GM23338 (cell line): Measurements from ENCODE around the gene METRN. TPM values are rescaled to one million over a fixed set of nuclear protein-coding genes. Genes with fewer than 3 reads are reported as not detected.

Experiments
- ATAC-seq: fragments of 200-7000 bp; cut with Tn5 transposase; 3 replicates; pipeline ENCODE4 v1.9.1; 2020
- DNase-seq: peaks from one replicate; pipeline ENCODE4 v3.0.0-alpha.2; 2015; ENCODE audit warnings: low spot score
- H2AFZ ChIP-seq: fragments of 200-600 bp; sonication (generic); 2 replicates; pipeline ENCODE4 v1.8.0; 2016; ENCODE audit warnings: antibody characterized with exemption, mild to moderate bottlenecking, moderate library complexity
- H3F3A ChIP-seq: fragments of 200-600 bp; sonication (generic); replicated peaks from 2 replicates; pipeline ENCODE4 v1.8.0; 2017; ENCODE audit warnings: antibody characterized with exemption, mixed run types, low read depth
- H3K27ac ChIP-seq: fragments of 200-600 bp; sonication (generic); 2 replicates; pipeline ENCODE4 v1.6.1; 2016; ENCODE audit warnings: low read depth
- H3K27me3 ChIP-seq: fragments of 200-600 bp; sonication (generic); 2 replicates; pipeline ENCODE4 v1.8.0; 2016; ENCODE audit warnings: mild to moderate bottlenecking, mixed run types, moderate library complexity; ENCODE audit not compliant: insufficient read depth
- H3K36me3 ChIP-seq: fragments of 200-600 bp; sonication (generic); 2 replicates; pipeline ENCODE4 v1.8.0; 2016; ENCODE audit warnings: mild to moderate bottlenecking; ENCODE audit not compliant: insufficient read depth
- H3K4me1 ChIP-seq: fragments of 200-600 bp; sonication (generic); 2 replicates; pipeline ENCODE4 v1.8.0; 2016; ENCODE audit warnings: mild to moderate bottlenecking, moderate library complexity; ENCODE audit not compliant: insufficient read depth
- H3K4me2 ChIP-seq: fragments of 200-600 bp; sonication (generic); 2 replicates; pipeline ENCODE4 v1.7.1; 2017; ENCODE audit warnings: mixed run types
- H3K4me3 ChIP-seq: fragments of 200-600 bp; sonication (generic); 2 replicates; pipeline ENCODE4 v1.6.1; 2016; ENCODE audit warnings: mixed run types
- H3K79me2 ChIP-seq: fragments of 200-600 bp; sonication (generic); replicated peaks from 2 replicates; pipeline ENCODE4 v1.8.0; 2017; ENCODE audit warnings: mild to moderate bottlenecking; ENCODE audit not compliant: insufficient read depth
- H3K9me2 ChIP-seq: fragments of 200-600 bp; sonication (generic); 2 replicates; pipeline ENCODE4 v1.8.0; 2017; ENCODE audit not compliant: insufficient read depth
- H4K20me1 ChIP-seq: fragments of 200-600 bp; sonication (generic); replicated peaks from 2 replicates; pipeline ENCODE4 v1.8.0; 2017; ENCODE audit warnings: mild to moderate bottlenecking; ENCODE audit not compliant: insufficient read depth
- H3K27ac Mint-ChIP-seq: 2 replicates; pipeline ENCODE4 v1.8.0; 2020; ENCODE audit warnings: inconsistent platforms, mild to moderate bottlenecking, moderate library complexity, mixed read lengths
- H3K27me3 Mint-ChIP-seq: 3 replicates; pipeline ENCODE4 v1.8.0; 2022; ENCODE audit warnings: low read depth, mild to moderate bottlenecking, moderate library complexity, mixed read lengths, inconsistent platforms; ENCODE audit not compliant: insufficient read depth, poor library complexity
- H3K36me3 Mint-ChIP-seq: 3 replicates; pipeline ENCODE4 v1.8.0; 2021; ENCODE audit warnings: low read depth, mild to moderate bottlenecking, inconsistent platforms, moderate library complexity, mixed read lengths
- H3K4me1 Mint-ChIP-seq: 3 replicates; pipeline ENCODE4 v1.8.0; 2020; ENCODE audit warnings: mild to moderate bottlenecking, inconsistent platforms, mixed read lengths
- H3K4me3 Mint-ChIP-seq: 3 replicates; pipeline ENCODE4 v1.8.0; 2021; ENCODE audit warnings: moderate library complexity, mild to moderate bottlenecking, inconsistent platforms, mixed read lengths
- H3K9me3 Mint-ChIP-seq: 3 replicates; pipeline ENCODE4 v1.8.0; 2020; ENCODE audit warnings: moderate library complexity, mild to moderate bottlenecking, inconsistent platforms, mixed read lengths
- CREB1 ChIP-seq: fragments of 250-450 bp; sonication (Bioruptor Pico); IDR thresholded peaks from 2 replicates; pipeline ENCODE4 v1.5.0; 2020; ENCODE audit warnings: low read depth, mild to moderate bottlenecking, moderate library complexity
- JUNB ChIP-seq: IDR thresholded peaks from one replicate; pipeline ENCODE4 v1.6.1; 2016; ENCODE audit warnings: antibody characterized with exemption; ENCODE audit not compliant: unreplicated experiment
- POLR2AphosphoS5 ChIP-seq: IDR thresholded peaks from 2 replicates; pipeline ENCODE4 v1.6.1; 2016; ENCODE audit warnings: antibody characterized with exemption, low read depth
- polyA plus RNA-seq: library from polyadenylated mRNA; unstranded; fragments of >200 nt; fragmentation: Nextera tagmentation; extraction: Ambion mirVana; gene quantifications from 2 replicates; pipeline ENCODE4 v1.2.1, GENCODE V29; 2016
- total RNA-seq: library from RNA; depleted of rRNA; stranded (reverse); fragments of >200 nt; shearing (Covaris generic); gene quantifications from 2 replicates; pipeline ENCODE4 v1.2.3, GENCODE V29; 2014
- TF ChIP-seq, protein P1 (sequence below): fragments of 250-450 bp; sonication (Bioruptor Pico); IDR thresholded peaks from 2 replicates; pipeline ENCODE4 v1.5.0; 2020; ENCODE audit warnings: mild to moderate bottlenecking, moderate library complexity

METRN gene
- total and polyA plus RNA-seq, 2 experiments from 2014 or later: 18.7 to 33.0 TPM

DNA sequence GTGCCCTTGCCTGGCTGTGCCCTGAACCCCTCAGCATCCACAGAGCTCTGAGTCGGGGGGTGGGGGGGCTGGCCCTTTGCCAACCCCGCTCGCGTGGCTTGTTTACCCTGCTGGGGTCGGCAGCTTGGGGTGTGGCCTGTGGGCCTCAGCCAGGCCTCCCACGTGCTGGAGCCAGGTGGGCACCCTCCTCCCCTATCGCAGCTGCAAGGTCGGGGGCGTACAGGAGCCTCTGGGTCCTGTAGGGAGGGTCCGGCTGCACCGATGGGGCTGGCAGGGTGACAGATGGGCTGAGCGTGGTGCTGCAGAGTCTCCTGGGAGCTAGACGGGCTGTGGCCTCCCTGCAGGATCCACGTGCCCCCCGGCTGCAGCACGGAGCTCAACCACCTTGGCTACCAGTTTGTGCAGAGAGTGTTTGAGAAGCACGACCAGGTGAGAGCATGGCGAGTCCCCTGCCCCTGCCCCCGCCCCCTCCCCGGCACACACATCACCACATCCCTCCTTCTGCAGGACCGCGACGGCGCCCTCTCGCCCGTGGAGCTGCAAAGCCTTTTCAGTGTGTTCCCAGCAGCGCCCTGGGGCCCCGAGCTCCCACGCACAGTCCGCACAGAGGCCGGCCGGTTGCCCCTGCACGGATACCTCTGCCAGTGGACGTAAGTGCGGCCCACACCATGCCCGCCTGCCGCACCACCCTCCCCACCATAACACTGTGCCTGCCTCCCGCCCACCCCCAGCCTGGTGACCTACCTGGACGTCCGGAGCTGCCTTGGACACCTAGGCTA is 43.4 kb upstream of the METRN start:
- Mint-ChIP-seq H3K9me3 (no peaks in the 10 kb centered on the region; the same call in 2 of the 3 replicates), H3K27me3 (peaks cover 6% of the 10 kb centered on the region)
- H2AFZ ChIP-seq: no peak overlapping the region

More for the DNA sequence above, 43.4 kb upstream of the METRN start:
- no peak overlapping the region for H3K4me3 ChIP-seq
- ATAC-seq (no peak), DNase-seq (no peak)
- no peak overlapping the region for H3K4me3 Mint-ChIP-seq
- H3K4me1 ChIP-seq: no peaks in the 10 kb centered on the region; the same call in 1 of the 2 replicates
- H3K27ac ChIP-seq: no peak overlapping the region
- H3K27ac Mint-ChIP-seq: no peak overlapping the region
- peaks cover 23% of the 10 kb centered on the region; the same call in 1 of the 2 replicates for H3F3A ChIP-seq
- TF ChIP-seq POLR2AphosphoS5: no peak
- TF ChIP-seq CREB1: no peak
- no peak for TF ChIP-seq JUNB
- TF ChIP-seq, protein P1, sequence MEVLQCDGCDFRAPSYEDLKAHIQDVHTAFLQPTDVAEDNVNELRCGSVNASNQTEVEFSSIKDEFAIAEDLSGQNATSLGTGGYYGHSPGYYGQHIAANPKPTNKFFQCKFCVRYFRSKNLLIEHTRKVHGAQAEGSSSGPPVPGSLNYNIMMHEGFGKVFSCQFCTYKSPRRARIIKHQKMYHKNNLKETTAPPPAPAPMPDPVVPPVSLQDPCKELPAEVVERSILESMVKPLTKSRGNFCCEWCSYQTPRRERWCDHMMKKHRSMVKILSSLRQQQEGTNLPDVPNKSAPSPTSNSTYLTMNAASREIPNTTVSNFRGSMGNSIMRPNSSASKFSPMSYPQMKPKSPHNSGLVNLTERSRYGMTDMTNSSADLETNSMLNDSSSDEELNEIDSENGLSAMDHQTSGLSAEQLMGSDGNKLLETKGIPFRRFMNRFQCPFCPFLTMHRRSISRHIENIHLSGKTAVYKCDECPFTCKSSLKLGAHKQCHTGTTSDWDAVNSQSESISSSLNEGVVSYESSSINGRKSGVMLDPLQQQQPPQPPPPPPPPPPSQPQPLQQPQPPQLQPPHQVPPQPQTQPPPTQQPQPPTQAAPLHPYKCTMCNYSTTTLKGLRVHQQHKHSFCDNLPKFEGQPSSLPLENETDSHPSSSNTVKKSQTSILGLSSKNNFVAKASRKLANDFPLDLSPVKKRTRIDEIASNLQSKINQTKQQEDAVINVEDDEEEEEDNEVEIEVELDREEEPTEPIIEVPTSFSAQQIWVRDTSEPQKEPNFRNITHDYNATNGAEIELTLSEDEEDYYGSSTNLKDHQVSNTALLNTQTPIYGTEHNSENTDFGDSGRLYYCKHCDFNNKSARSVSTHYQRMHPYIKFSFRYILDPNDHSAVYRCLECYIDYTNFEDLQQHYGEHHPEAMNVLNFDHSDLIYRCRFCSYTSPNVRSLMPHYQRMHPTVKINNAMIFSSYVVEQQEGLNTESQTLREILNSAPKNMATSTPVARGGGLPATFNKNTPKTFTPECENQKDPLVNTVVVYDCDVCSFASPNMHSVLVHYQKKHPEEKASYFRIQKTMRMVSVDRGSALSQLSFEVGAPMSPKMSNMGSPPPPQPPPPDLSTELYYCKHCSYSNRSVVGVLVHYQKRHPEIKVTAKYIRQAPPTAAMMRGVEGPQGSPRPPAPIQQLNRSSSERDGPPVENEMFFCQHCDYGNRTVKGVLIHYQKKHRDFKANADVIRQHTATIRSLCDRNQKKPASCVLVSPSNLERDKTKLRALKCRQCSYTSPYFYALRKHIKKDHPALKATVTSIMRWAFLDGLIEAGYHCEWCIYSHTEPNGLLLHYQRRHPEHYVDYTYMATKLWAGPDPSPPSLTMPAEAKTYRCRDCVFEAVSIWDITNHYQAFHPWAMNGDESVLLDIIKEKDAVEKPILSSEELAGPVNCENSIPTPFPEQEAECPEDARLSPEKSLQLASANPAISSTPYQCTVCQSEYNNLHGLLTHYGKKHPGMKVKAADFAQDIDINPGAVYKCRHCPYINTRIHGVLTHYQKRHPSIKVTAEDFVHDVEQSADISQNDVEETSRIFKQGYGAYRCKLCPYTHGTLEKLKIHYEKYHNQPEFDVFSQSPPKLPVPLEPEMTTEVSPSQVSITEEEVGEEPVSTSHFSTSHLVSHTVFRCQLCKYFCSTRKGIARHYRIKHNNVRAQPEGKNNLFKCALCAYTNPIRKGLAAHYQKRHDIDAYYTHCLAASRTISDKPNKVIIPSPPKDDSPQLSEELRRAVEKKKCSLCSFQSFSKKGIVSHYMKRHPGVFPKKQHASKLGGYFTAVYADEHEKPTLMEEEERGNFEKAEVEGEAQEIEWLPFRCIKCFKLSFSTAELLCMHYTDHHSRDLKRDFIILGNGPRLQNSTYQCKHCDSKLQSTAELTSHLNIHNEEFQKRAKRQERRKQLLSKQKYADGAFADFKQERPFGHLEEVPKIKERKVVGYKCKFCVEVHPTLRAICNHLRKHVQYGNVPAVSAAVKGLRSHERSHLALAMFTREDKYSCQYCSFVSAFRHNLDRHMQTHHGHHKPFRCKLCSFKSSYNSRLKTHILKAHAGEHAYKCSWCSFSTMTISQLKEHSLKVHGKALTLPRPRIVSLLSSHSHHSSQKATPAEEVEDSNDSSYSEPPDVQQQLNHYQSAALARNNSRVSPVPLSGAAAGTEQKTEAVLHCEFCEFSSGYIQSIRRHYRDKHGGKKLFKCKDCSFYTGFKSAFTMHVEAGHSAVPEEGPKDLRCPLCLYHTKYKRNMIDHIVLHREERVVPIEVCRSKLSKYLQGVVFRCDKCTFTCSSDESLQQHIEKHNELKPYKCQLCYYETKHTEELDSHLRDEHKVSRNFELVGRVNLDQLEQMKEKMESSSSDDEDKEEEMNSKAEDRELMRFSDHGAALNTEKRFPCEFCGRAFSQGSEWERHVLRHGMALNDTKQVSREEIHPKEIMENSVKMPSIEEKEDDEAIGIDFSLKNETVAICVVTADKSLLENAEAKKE (CRISPR knock-in tag): no peak
- H3K36me3 ChIP-seq: peaks cover 11% of the 10 kb centered on the region; the same call in 1 of the 2 replicates
- peaks cover 3% of the 10 kb centered on the region for H4K20me1 ChIP-seq
- peaks cover 16% of the 10 kb centered on the region for H3K79me2 ChIP-seq
- no peaks in the 10 kb centered on the region for H3K9me2 ChIP-seq
- peaks cover 6% of the 10 kb centered on the region; the same call in 2 of the 3 replicates for H3K4me1 Mint-ChIP-seq
- H3K36me3 Mint-ChIP-seq: peaks cover 21% of the 10 kb centered on the region
- H3K4me2 ChIP-seq: no peak overlapping the region
- H3K27me3 ChIP-seq: no peaks in the 10 kb centered on the region
